K562 (cell line): ENCODE data around the gene SAMD11. TPM values are rescaled to one million over a fixed set of nuclear protein-coding genes. Genes with fewer than 3 reads are reported as not detected.

Source experiments
- C11orf30 ChIP-seq: fragments of 450-650 bp; IDR thresholded peaks from 2 replicates; pipeline ENCODE4 v1.6.1; 2016; ENCODE audit warnings: low read depth, mild to moderate bottlenecking
- CBX8 ChIP-seq: fragments of 200-600 bp; sonication (generic); IDR thresholded peaks from 2 replicates; pipeline ENCODE4 v1.6.1; 2012; ENCODE audit warnings: borderline replicate concordance, mixed run types, low read depth, mild to moderate bottlenecking, moderate library complexity, mixed read lengths, low read length, control low read depth, inconsistent platforms; ENCODE audit not compliant: poor library complexity, severe bottlenecking; ENCODE audit errors: extremely low read depth
- CTCFL ChIP-seq: IDR thresholded peaks from 2 replicates; pipeline ENCODE4 v1.6.1; 2011; ENCODE audit warnings: borderline replicate concordance, low read depth, mild to moderate bottlenecking, moderate library complexity, low read length; ENCODE audit not compliant: insufficient read depth, poor library complexity, severe bottlenecking
- DACH1 ChIP-seq: fragments of 450-650 bp; IDR thresholded peaks from 2 replicates; pipeline ENCODE4 v1.6.1; 2018; ENCODE audit not compliant: partially characterized antibody
- E2F6 ChIP-seq, 2 experiments: IDR thresholded peaks; 2 replicates each; pipeline ENCODE4 v1.6.1; 2011; ENCODE audit warnings: borderline replicate concordance in 1 of 2, control low read depth in 1 of 2, low read depth in 1 of 2, low read length in 1 of 2, mild to moderate bottlenecking in 1 of 2, mixed read lengths in 1 of 2, moderate library complexity in 1 of 2; ENCODE audit not compliant: insufficient read depth in 1 of 2, insufficient read length in 1 of 2, poor library complexity in 1 of 2, severe bottlenecking in 1 of 2; ENCODE audit errors: extremely low read depth in 1 of 2
- KDM2B ChIP-seq: fragments of 250-450 bp; sonication (Bioruptor Pico); IDR thresholded peaks from 2 replicates; pipeline ENCODE4 v1.8.0; 2021; ENCODE audit warnings: mild to moderate bottlenecking, moderate library complexity
- MNT ChIP-seq, 2 experiments: fragments of 450-650 bp; conservative IDR thresholded peaks; 2 replicates each; pipeline ENCODE4 v1.6.1; 2017; ENCODE audit warnings: mild to moderate bottlenecking in 2 of 2, moderate library complexity in 2 of 2
- NBN ChIP-seq: fragments of 450-650 bp; IDR thresholded peaks from 2 replicates; pipeline ENCODE4 v1.6.1; 2016; ENCODE audit warnings: low read depth, mild to moderate bottlenecking
- NCOA4 ChIP-seq: fragments of 450-650 bp; IDR thresholded peaks from 2 replicates; pipeline ENCODE4 v1.6.1; 2018; ENCODE audit warnings: mild to moderate bottlenecking; ENCODE audit not compliant: partially characterized antibody
- ZBTB9 ChIP-seq: fragments of 450-650 bp; formaldehyde crosslinking; IDR thresholded peaks from 2 replicates; pipeline ENCODE4 v1.4.0; 2020; ENCODE audit warnings: mild to moderate bottlenecking, moderate library complexity
- ZNF124 ChIP-seq: sonication (generic); formaldehyde crosslinking; IDR thresholded peaks from 2 replicates; pipeline ENCODE4 v1.8.1; 2022; ENCODE audit warnings: missing genetic modification reagents
- ZNF197 ChIP-seq: fragments of 200-800 bp; sonication (Bioruptor generic); IDR thresholded peaks from 2 replicates; pipeline ENCODE4 v1.6.1; 2016; ENCODE audit warnings: low read depth, missing genetic modification characterization, missing compliant biosample characterization
- ZNF280A ChIP-seq: fragments of 450-650 bp; IDR thresholded peaks from 2 replicates; pipeline ENCODE4 v1.6.1; 2018; ENCODE audit warnings: mild to moderate bottlenecking, low read depth; ENCODE audit not compliant: partially characterized antibody
- ZNF695 ChIP-seq: fragments of 450-650 bp; formaldehyde crosslinking; IDR thresholded peaks from 2 replicates; pipeline ENCODE4 v1.4.0; 2020; ENCODE audit warnings: mild to moderate bottlenecking, moderate library complexity
- ZNF76 ChIP-seq: fragments of 250-450 bp; sonication (Bioruptor Pico); IDR thresholded peaks from 2 replicates; pipeline ENCODE4 v1.4.0; 2020; ENCODE audit warnings: mild to moderate bottlenecking, moderate library complexity, borderline replicate concordance
- polyA plus RNA-seq, 8 experiments: library from polyadenylated mRNA; depleted of rRNA in 4 of 8; stranded (reverse) in 5 of 8; unstranded in 3 of 8; fragments of >200 nt; fragmentation: Nextera tagmentation in 2 of 8; fragmentation: Illumina TruSeq in 1 of 8; extraction: Ambion mirVana in 2 of 8; extraction: Trizol in 1 of 8; gene quantifications; 2 replicates each; pipeline versions ENCODE4 v1.2.1 to v1.2.3, GENCODE V29; 2011 to 2014; ENCODE audit warnings: inconsistent platforms in 1 of 8, missing spikeins in 1 of 8
- total RNA-seq, 7 experiments: library from RNA; depleted of rRNA in 6 of 7; stranded (reverse); fragments of >200 nt in 6 of 7; fragmentation: Illumina TruSeq in 2 of 7; extraction: Trizol in 2 of 7; gene quantifications; 2 replicates each; pipeline versions ENCODE4 v1.2.1 to v1.2.3, GENCODE V29; 2011 to 2021; ENCODE audit warnings: low replicate concordance in 1 of 7

SAMD11 gene
- total and polyA plus RNA-seq, 9 of the 15 experiments (the other 6 are each of a cell fraction or from before 2014, with no cell fraction given) = 0.07 to 0.82 (median 0.11) TPM; not detected in 2

GRCh38 chr1:942411-942821 lies 18.7 kb downstream of the SAMD11 start (continued):
- no peak for TF ChIP-seq ZNF280A
- TF ChIP-seq NBN = no peak
- TF ChIP-seq ZBTB9 (CRISPR knock-in tag) = no peak
- TF ChIP-seq DACH1 = no peak
- no peak for TF ChIP-seq C11orf30
- peak; percentile 33 for TF ChIP-seq CTCFL
- no peak for TF ChIP-seq KDM2B (CRISPR knock-in tag)
- no peak for TF ChIP-seq ZNF197 (CRISPR knock-in tag)
- no peak for TF ChIP-seq MNT (conservative IDR thresholded peaks at IDR 0.05)
- no peak for TF ChIP-seq E2F6 (IDR thresholded peaks at IDR 0.05; ENCODE audit: borderline replicate concordance in 1 of 2, extremely low read depth in 1 of 2, insufficient read depth in 1 of 2, insufficient read length in 1 of 2, low read depth in 1 of 2, low read length in 1 of 2, poor library complexity in 1 of 2, severe bottlenecking in 1 of 2)
- no peak for TF ChIP-seq NCOA4
- TF ChIP-seq ZNF695 (CRISPR knock-in tag) = no peak
- no peak for TF ChIP-seq ZNF76 (CRISPR knock-in tag)
- no peak for TF ChIP-seq CBX8
- no peak for TF ChIP-seq ZNF124
